WTC11 (cell line): ENCODE data around the gene TNFRSF14. TPM values are rescaled to one million over a fixed set of nuclear protein-coding genes. Genes with fewer than 3 reads are reported as not detected.

ENCODE experiments used
- ATAC-seq: fragments of 200-7000 bp; cut with Tn5 transposase; 2 replicates; pipeline ENCODE4 v1.10.0; 2021; ENCODE audit warnings: mild to moderate bottlenecking, moderate library complexity
- CTCF ChIA-PET: fragments of 300-600 bp; sonication (Branson Sonifier 250); formaldehyde crosslinking; loops from one replicate; lab custom pipeline; 2021; ENCODE audit warnings: antibody characterized with exemption; lab: Charles Lee
- POLR2A ChIA-PET: fragments of 350-600 bp; sonication (Branson Sonifier 250); formaldehyde crosslinking; loops from one replicate; lab custom pipeline; 2021; ENCODE audit warnings: antibody characterized with exemption; lab: Charles Lee
- DNase-seq: peaks from one replicate; pipeline ENCODE4 v3.0.0; 2021; ENCODE audit warnings: low spot score
- H3K27ac Mint-ChIP-seq: 2 replicates; pipeline ENCODE4 v1.8.0; 2021; ENCODE audit warnings: mixed read lengths
- H3K27me3 Mint-ChIP-seq: 2 replicates; pipeline ENCODE4 v1.8.0; 2021; ENCODE audit warnings: low read depth, mild to moderate bottlenecking, moderate library complexity, mixed read lengths
- H3K36me3 Mint-ChIP-seq: 2 replicates; pipeline ENCODE4 v1.8.0; 2021; ENCODE audit warnings: mixed read lengths
- H3K4me1 Mint-ChIP-seq: 2 replicates; pipeline ENCODE4 v1.8.0; 2022; ENCODE audit warnings: mixed read lengths
- H3K4me3 Mint-ChIP-seq: 2 replicates; pipeline ENCODE4 v1.8.0; 2021; ENCODE audit warnings: mild to moderate bottlenecking, moderate library complexity, mixed read lengths
- H3K9me3 Mint-ChIP-seq: 2 replicates; pipeline ENCODE4 v1.8.0; 2021; ENCODE audit warnings: mixed read lengths
- ATF2 ChIP-seq: sonication (generic); formaldehyde crosslinking; IDR thresholded peaks from 2 replicates; pipeline ENCODE4 v1.8.1; 2022; ENCODE audit warnings: low read depth, missing genetic modification reagents, borderline replicate concordance
- E2F1 ChIP-seq: sonication (generic); formaldehyde crosslinking; IDR thresholded peaks from 2 replicates; pipeline ENCODE4 v1.8.0; 2022; ENCODE audit warnings: mild to moderate bottlenecking, missing genetic modification reagents
- E2F4 ChIP-seq: sonication (generic); formaldehyde crosslinking; IDR thresholded peaks from 2 replicates; pipeline ENCODE4 v1.8.1; 2022; ENCODE audit warnings: low read depth, mild to moderate bottlenecking, moderate library complexity, missing genetic modification reagents, borderline replicate concordance
- ETV6 ChIP-seq: sonication (generic); formaldehyde crosslinking; IDR thresholded peaks from 2 replicates; pipeline ENCODE4 v1.8.1; 2022; ENCODE audit warnings: mild to moderate bottlenecking, missing genetic modification reagents
- FOXJ3 ChIP-seq: sonication (generic); formaldehyde crosslinking; IDR thresholded peaks from 2 replicates; pipeline ENCODE4 v1.9.0; 2021; ENCODE audit warnings: missing genetic modification reagents, mild to moderate bottlenecking, borderline replicate concordance
- FOXK1 ChIP-seq: sonication (generic); formaldehyde crosslinking; IDR thresholded peaks from 2 replicates; pipeline ENCODE4 v1.8.0; 2022; ENCODE audit warnings: mild to moderate bottlenecking, moderate library complexity, missing genetic modification reagents
- GABPB1 ChIP-seq: sonication (generic); formaldehyde crosslinking; IDR thresholded peaks from 2 replicates; pipeline ENCODE4 v1.8.1; 2023; ENCODE audit warnings: mild to moderate bottlenecking, missing genetic modification reagents
- GTF2I ChIP-seq: fragments of 250-450 bp; sonication (Bioruptor Pico); conservative IDR thresholded peaks from 2 replicates; pipeline ENCODE4 v1.4.0; 2021; ENCODE audit warnings: mild to moderate bottlenecking
- KAT7 ChIP-seq: sonication (generic); formaldehyde crosslinking; IDR thresholded peaks from 2 replicates; pipeline ENCODE4 v1.8.1; 2023; ENCODE audit warnings: missing genetic modification reagents, mild to moderate bottlenecking, borderline replicate concordance
- MAX ChIP-seq: sonication (generic); formaldehyde crosslinking; IDR thresholded peaks from 2 replicates; pipeline ENCODE4 v1.8.0; 2022; ENCODE audit warnings: mild to moderate bottlenecking, missing genetic modification reagents
- NFE2L1 ChIP-seq: sonication (generic); formaldehyde crosslinking; IDR thresholded peaks from 2 replicates; pipeline ENCODE4 v1.8.1; 2023; ENCODE audit warnings: missing genetic modification reagents
- NR1H2 ChIP-seq: sonication (generic); formaldehyde crosslinking; IDR thresholded peaks from 2 replicates; pipeline ENCODE4 v1.9.0; 2021; ENCODE audit warnings: mild to moderate bottlenecking, moderate library complexity, missing genetic modification reagents
- PRRX2 ChIP-seq: fragments of 250-450 bp; sonication (Bioruptor Pico); IDR thresholded peaks from 2 replicates; pipeline ENCODE4 v1.8.0; 2021; ENCODE audit warnings: mild to moderate bottlenecking
- SOX15 ChIP-seq: fragments of 250-450 bp; sonication (Bioruptor Pico); IDR thresholded peaks from 2 replicates; pipeline ENCODE4 v1.9.0; 2021; ENCODE audit warnings: mild to moderate bottlenecking
- SP1 ChIP-seq: sonication (generic); formaldehyde crosslinking; conservative IDR thresholded peaks from 2 replicates; pipeline ENCODE4 v1.8.1; 2022; ENCODE audit warnings: missing genetic modification reagents
- TEAD1 ChIP-seq: sonication (generic); formaldehyde crosslinking; IDR thresholded peaks from 2 replicates; pipeline ENCODE4 v1.8.0; 2022; ENCODE audit warnings: mild to moderate bottlenecking, missing genetic modification reagents
- TEAD4 ChIP-seq: sonication (generic); formaldehyde crosslinking; IDR thresholded peaks from 2 replicates; pipeline ENCODE4 v1.8.0; 2022; ENCODE audit warnings: mild to moderate bottlenecking, missing genetic modification reagents
- USF1 ChIP-seq: sonication (generic); formaldehyde crosslinking; IDR thresholded peaks from 2 replicates; pipeline ENCODE4 v1.8.0; 2022; ENCODE audit warnings: mild to moderate bottlenecking, missing genetic modification reagents
- ZMAT4 ChIP-seq: fragments of 250-450 bp; sonication (Bioruptor Pico); IDR thresholded peaks from 2 replicates; pipeline ENCODE4 v1.9.0; 2021; ENCODE audit warnings: mild to moderate bottlenecking
- ZNF138 ChIP-seq: sonication (generic); formaldehyde crosslinking; conservative IDR thresholded peaks from 2 replicates; pipeline ENCODE4 v1.8.1; 2022; ENCODE audit warnings: mild to moderate bottlenecking, moderate library complexity, missing genetic modification reagents
- ZNF263 ChIP-seq: sonication (generic); formaldehyde crosslinking; IDR thresholded peaks from 2 replicates; pipeline ENCODE4 v1.8.1; 2022; ENCODE audit warnings: low read depth, mild to moderate bottlenecking, moderate library complexity, missing genetic modification reagents
- ZNF317 ChIP-seq: sonication (generic); formaldehyde crosslinking; IDR thresholded peaks from 2 replicates; pipeline ENCODE4 v1.8.1; 2023; ENCODE audit warnings: low read depth, mild to moderate bottlenecking, moderate library complexity, missing genetic modification reagents, borderline replicate concordance
- ZNF416 ChIP-seq: fragments of 250-450 bp; sonication (Bioruptor Pico); IDR thresholded peaks from 2 replicates; pipeline ENCODE4 v1.9.0; 2021; ENCODE audit warnings: mild to moderate bottlenecking, inconsistent platforms
- total RNA-seq: library from RNA; stranded (reverse); gene quantifications from 3 replicates; pipeline ENCODE4 v1.2.3, GENCODE V29; 2021

The TNFRSF14 gene
- total RNA-seq, 1 experiment from 2014 or later, result 0.87 TPM

- no peaks in the 10 kb centered on the region for H3K9me3 Mint-ChIP-seq
- TF ChIP-seq ATF2 (CRISPR knock-in tag) (no peak), SOX15 (CRISPR knock-in tag) (no peak), GTF2I (CRISPR knock-in tag) (no peak), E2F4 (CRISPR knock-in tag) (no peak), ZNF263 (CRISPR knock-in tag) (no peak), MAX (CRISPR knock-in tag) (no peak), KAT7 (CRISPR knock-in tag) (no peak), E2F1 (no peak), TEAD1 (no peak), ZNF138 (no peak), USF1 (CRISPR knock-in tag) (no peak), NFE2L1 (CRISPR knock-in tag) (no peak)
- TF ChIP-seq, all 79 proteins: peak for 0
- CTCF ChIA-PET, result no interaction called here
- no peaks in the 10 kb centered on the region for H3K36me3 Mint-ChIP-seq
- ATAC-seq (no peak; the same call in 1 of the 2 replicates), DNase-seq (peak; percentile 49)
- H3K27ac Mint-ChIP-seq, result no peak overlapping the region
- POLR2A ChIA-PET, result no interaction called here
- H3K27me3 Mint-ChIP-seq, result no peaks in the 10 kb centered on the region; the same call in 1 of the 2 replicates
- H3K4me3 Mint-ChIP-seq, result no peak overlapping the region
- H3K4me1 Mint-ChIP-seq, result peaks cover 6% of the 10 kb centered on the region; the same call in 1 of the 2 replicates
Observed at GRCh38 chr1:2554621-2555387, 1.4 kb upstream of the TNFRSF14 start.

- H3K27me3 Mint-ChIP-seq, result no peaks in the 10 kb centered on the region
- H3K4me3 Mint-ChIP-seq, result no peak overlapping the region
- ATAC-seq, result no peak
- ChIA-PET CTCF (interaction anchor here (0.7 to 1.6 kb wide), 6 partner anchors 8 to 231 kb away, joined by 3 to 8 read pairs (median 4); no protein-coding TSS in a partner anchor), POLR2A (no interaction called here)
- no peaks in the 10 kb centered on the region for H3K9me3 Mint-ChIP-seq
- TF ChIP-seq GABPB1 (CRISPR knock-in tag) (peak; percentile 25; the same call in 1 of the 2 replicates), FOXK1 (CRISPR knock-in tag) (no peak)
- H3K27ac Mint-ChIP-seq, result no peak overlapping the region
- no peak for DNase-seq
- H3K36me3 Mint-ChIP-seq, result no peaks in the 10 kb centered on the region
- H3K4me1 Mint-ChIP-seq, result peaks cover 4% of the 10 kb centered on the region; the same call in 1 of the 2 replicates
Observed at GRCh38 chr1:2555634-2556276, 416 bp upstream of the TNFRSF14 start.

- H3K27me3 Mint-ChIP-seq, result no peaks in the 10 kb centered on the region
- ChIA-PET CTCF (interaction anchor here (0.6 to 1.6 kb wide), 7 partner anchors 9 to 279 kb away, joined by 3 to 8 read pairs (median 4); no protein-coding TSS in a partner anchor), POLR2A (no interaction called here)
- no peak overlapping the region for H3K27ac Mint-ChIP-seq
- H3K36me3 Mint-ChIP-seq, result no peaks in the 10 kb centered on the region
- H3K4me3 Mint-ChIP-seq, result no peak overlapping the region
- H3K4me1 Mint-ChIP-seq, result peaks cover 4% of the 10 kb centered on the region; the same call in 1 of the 2 replicates
- no peaks in the 10 kb centered on the region for H3K9me3 Mint-ChIP-seq
- no peak for DNase-seq
- ATAC-seq, result no peak
- no peak for TF ChIP-seq TEAD4 (CRISPR knock-in tag)
- TF ChIP-seq ETV6, result no peak
- TF ChIP-seq NR1H2 (CRISPR knock-in tag), result no peak
- TF ChIP-seq FOXJ3, result no peak
- no peak for TF ChIP-seq ZNF263 (CRISPR knock-in tag)
- TF ChIP-seq SP1 (CRISPR knock-in tag), result no peak
- TF ChIP-seq ZNF317 (CRISPR knock-in tag), result no peak
- TF ChIP-seq PRRX2, result no peak
- TF ChIP-seq FOXK1 (CRISPR knock-in tag), result no peak
- no peak for TF ChIP-seq GTF2I (CRISPR knock-in tag)
- TF ChIP-seq ZNF416 (CRISPR knock-in tag), result no peak
- no peak for TF ChIP-seq ZMAT4 (CRISPR knock-in tag)
Observed at GRCh38 chr1:2556678-2557481, 709 bp downstream of the TNFRSF14 start.
